ENCODE results near the gene SPEN. TPM values are rescaled to one million over a fixed set of nuclear protein-coding genes. Genes with fewer than 3 reads are reported as not detected.

The SPEN gene
- total and polyA plus RNA-seq, 9 of the 15 experiments (the other 6 are each of a cell fraction or from before 2014, with no cell fraction given): 5.7 to 87.5 (median 27.2) TPM

- TF ChIP-seq, protein P1, sequence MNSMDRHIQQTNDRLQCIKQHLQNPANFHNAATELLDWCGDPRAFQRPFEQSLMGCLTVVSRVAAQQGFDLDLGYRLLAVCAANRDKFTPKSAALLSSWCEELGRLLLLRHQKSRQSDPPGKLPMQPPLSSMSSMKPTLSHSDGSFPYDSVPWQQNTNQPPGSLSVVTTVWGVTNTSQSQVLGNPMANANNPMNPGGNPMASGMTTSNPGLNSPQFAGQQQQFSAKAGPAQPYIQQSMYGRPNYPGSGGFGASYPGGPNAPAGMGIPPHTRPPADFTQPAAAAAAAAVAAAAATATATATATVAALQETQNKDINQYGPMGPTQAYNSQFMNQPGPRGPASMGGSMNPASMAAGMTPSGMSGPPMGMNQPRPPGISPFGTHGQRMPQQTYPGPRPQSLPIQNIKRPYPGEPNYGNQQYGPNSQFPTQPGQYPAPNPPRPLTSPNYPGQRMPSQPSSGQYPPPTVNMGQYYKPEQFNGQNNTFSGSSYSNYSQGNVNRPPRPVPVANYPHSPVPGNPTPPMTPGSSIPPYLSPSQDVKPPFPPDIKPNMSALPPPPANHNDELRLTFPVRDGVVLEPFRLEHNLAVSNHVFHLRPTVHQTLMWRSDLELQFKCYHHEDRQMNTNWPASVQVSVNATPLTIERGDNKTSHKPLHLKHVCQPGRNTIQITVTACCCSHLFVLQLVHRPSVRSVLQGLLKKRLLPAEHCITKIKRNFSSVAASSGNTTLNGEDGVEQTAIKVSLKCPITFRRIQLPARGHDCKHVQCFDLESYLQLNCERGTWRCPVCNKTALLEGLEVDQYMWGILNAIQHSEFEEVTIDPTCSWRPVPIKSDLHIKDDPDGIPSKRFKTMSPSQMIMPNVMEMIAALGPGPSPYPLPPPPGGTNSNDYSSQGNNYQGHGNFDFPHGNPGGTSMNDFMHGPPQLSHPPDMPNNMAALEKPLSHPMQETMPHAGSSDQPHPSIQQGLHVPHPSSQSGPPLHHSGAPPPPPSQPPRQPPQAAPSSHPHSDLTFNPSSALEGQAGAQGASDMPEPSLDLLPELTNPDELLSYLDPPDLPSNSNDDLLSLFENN (IDR thresholded peaks at IDR 0.05; ENCODE audit: low read depth in 2 of 2, low read length in 2 of 2): no peak
- TF ChIP-seq, protein P2, sequence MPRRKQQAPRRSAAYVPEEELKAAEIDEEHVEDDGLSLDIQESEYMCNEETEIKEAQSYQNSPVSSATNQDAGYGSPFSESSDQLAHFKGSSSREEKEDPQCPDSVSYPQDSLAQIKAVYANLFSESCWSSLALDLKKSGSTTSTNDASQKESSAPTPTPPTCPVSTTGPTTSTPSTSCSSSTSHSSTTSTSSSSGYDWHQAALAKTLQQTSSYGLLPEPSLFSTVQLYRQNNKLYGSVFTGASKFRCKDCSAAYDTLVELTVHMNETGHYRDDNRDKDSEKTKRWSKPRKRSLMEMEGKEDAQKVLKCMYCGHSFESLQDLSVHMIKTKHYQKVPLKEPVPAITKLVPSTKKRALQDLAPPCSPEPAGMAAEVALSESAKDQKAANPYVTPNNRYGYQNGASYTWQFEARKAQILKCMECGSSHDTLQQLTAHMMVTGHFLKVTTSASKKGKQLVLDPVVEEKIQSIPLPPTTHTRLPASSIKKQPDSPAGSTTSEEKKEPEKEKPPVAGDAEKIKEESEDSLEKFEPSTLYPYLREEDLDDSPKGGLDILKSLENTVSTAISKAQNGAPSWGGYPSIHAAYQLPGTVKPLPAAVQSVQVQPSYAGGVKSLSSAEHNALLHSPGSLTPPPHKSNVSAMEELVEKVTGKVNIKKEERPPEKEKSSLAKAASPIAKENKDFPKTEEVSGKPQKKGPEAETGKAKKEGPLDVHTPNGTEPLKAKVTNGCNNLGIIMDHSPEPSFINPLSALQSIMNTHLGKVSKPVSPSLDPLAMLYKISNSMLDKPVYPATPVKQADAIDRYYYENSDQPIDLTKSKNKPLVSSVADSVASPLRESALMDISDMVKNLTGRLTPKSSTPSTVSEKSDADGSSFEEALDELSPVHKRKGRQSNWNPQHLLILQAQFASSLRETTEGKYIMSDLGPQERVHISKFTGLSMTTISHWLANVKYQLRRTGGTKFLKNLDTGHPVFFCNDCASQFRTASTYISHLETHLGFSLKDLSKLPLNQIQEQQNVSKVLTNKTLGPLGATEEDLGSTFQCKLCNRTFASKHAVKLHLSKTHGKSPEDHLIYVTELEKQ (CRISPR knock-in tag; IDR thresholded peaks at IDR 0.05): no peak
- TF ChIP-seq MCM7 (IDR thresholded peaks at IDR 0.05) (no peak), BHLHE40 (IDR thresholded peaks at IDR 0.05; ENCODE audit: low read length) (0 out of 2 replicates have a peak, but pooled peaks have one; percentile 6), GABPB1 (CRISPR knock-in tag; IDR thresholded peaks at IDR 0.05) (no peak), EP300 (IDR thresholded peaks at IDR 0.05; ENCODE audit: low read length) (no peak), FOSL1 (tag; conservative IDR thresholded peaks at IDR 0.05) (no peak), NCOA1 (IDR thresholded peaks at IDR 0.05; ENCODE audit: low read depth) (no peak), ARID3B (CRISPR knock-in tag; IDR thresholded peaks at IDR 0.05; ENCODE audit: borderline replicate concordance) (0 out of 2 replicates have a peak, but pooled peaks have one; percentile 27), ZNF785 (CRISPR knock-in tag; IDR thresholded peaks at IDR 0.05) (no peak)
- TF ChIP-seq, protein P3, sequence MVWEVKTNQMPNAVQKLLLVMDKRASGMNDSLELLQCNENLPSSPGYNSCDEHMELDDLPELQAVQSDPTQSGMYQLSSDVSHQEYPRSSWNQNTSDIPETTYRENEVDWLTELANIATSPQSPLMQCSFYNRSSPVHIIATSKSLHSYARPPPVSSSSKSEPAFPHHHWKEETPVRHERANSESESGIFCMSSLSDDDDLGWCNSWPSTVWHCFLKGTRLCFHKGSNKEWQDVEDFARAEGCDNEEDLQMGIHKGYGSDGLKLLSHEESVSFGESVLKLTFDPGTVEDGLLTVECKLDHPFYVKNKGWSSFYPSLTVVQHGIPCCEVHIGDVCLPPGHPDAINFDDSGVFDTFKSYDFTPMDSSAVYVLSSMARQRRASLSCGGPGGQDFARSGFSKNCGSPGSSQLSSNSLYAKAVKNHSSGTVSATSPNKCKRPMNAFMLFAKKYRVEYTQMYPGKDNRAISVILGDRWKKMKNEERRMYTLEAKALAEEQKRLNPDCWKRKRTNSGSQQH (CRISPR knock-in tag; IDR thresholded peaks at IDR 0.05): no peak
Observed at GRCh38 chr1:15958793-15959192, 111.3 kb downstream of the SPEN start (continued).

Measured in K562 (cell line).